Ishikawa (cell line): ENCODE results near the gene PAQR9.

ENCODE experiments used
- CEBPB ChIP-seq: IDR thresholded peaks from 2 replicates; pipeline ENCODE4 v1.6.1; 2012
- CREB1 ChIP-seq: IDR thresholded peaks from 2 replicates; pipeline ENCODE4 v1.6.1; 2012; ENCODE audit warnings: low read depth
- EGR1 ChIP-seq: IDR thresholded peaks from 2 replicates; pipeline ENCODE4 v1.6.1; 2012
- EP300 ChIP-seq: IDR thresholded peaks from 2 replicates; pipeline ENCODE4 v1.6.1; 2012; ENCODE audit warnings: borderline replicate concordance
- FOXM1 ChIP-seq: IDR thresholded peaks from 2 replicates; pipeline ENCODE4 v1.6.1; 2012; ENCODE audit warnings: low read depth, borderline replicate concordance
- NFIC ChIP-seq: IDR thresholded peaks from 2 replicates; pipeline ENCODE4 v1.6.1; 2012
- RAD21 ChIP-seq: IDR thresholded peaks from 2 replicates; pipeline ENCODE4 v1.6.1; 2012; ENCODE audit warnings: low read depth
- TAF1 ChIP-seq: IDR thresholded peaks from 2 replicates; pipeline ENCODE4 v1.6.1; 2012; ENCODE audit warnings: low read depth, mild to moderate bottlenecking
- TCF12 ChIP-seq: IDR thresholded peaks from 2 replicates; pipeline ENCODE4 v1.6.1; 2012; ENCODE audit warnings: low read depth
- TEAD4 ChIP-seq: IDR thresholded peaks from 2 replicates; pipeline ENCODE4 v1.6.1; 2012
- YY1 ChIP-seq: IDR thresholded peaks from 2 replicates; pipeline ENCODE4 v1.6.1; 2012; ENCODE audit warnings: low read depth
- ZBTB7A ChIP-seq: IDR thresholded peaks from 2 replicates; pipeline ENCODE4 v1.6.1; 2012; ENCODE audit warnings: low read depth
- TF ChIP-seq, protein P1 (sequence below): IDR thresholded peaks from 2 replicates; pipeline ENCODE4 v1.6.1; 2012
- TF ChIP-seq, protein P2 (sequence below): IDR thresholded peaks from 2 replicates; pipeline ENCODE4 v1.6.1; 2012
- TF ChIP-seq, protein P3 (sequence below): IDR thresholded peaks from 2 replicates; pipeline ENCODE4 v1.6.1; 2012; ENCODE audit warnings: low read depth, mild to moderate bottlenecking

Gene PAQR9

DNA sequence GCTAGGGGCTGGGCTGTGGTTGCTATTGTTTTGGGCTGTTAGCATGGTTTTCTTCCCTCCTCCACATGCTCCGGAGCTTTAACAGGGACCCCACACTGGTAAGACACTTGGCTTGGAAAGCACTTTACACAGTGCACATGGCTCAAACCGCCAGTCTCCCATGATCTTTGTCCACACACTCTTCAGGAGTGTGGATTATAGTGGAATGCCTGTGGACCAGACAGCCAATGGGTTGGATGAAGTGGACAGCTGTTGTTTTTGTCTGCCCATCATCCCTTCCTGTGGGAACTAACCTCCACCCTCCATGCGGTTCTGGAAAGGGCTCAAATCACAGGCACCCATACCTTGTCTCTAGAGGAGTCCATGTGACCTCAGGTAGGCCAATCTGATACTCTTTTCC is 10.0 kb downstream of the PAQR9 start:
- TF ChIP-seq, protein P1, sequence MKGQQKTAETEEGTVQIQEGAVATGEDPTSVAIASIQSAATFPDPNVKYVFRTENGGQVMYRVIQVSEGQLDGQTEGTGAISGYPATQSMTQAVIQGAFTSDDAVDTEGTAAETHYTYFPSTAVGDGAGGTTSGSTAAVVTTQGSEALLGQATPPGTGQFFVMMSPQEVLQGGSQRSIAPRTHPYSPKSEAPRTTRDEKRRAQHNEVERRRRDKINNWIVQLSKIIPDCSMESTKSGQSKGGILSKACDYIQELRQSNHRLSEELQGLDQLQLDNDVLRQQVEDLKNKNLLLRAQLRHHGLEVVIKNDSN, result no peak
- TF ChIP-seq ZBTB7A, result no peak
- TF ChIP-seq CREB1, result no peak
- no peak for TF ChIP-seq TEAD4
- no peak for TF ChIP-seq NFIC
- TF ChIP-seq TAF1, result no peak
- TF ChIP-seq RAD21, result no peak
- TF ChIP-seq, protein P2, sequence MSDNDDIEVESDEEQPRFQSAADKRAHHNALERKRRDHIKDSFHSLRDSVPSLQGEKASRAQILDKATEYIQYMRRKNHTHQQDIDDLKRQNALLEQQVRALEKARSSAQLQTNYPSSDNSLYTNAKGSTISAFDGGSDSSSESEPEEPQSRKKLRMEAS, result no peak
- no peak for TF ChIP-seq YY1
- no peak for TF ChIP-seq TCF12
- TF ChIP-seq, protein P3, sequence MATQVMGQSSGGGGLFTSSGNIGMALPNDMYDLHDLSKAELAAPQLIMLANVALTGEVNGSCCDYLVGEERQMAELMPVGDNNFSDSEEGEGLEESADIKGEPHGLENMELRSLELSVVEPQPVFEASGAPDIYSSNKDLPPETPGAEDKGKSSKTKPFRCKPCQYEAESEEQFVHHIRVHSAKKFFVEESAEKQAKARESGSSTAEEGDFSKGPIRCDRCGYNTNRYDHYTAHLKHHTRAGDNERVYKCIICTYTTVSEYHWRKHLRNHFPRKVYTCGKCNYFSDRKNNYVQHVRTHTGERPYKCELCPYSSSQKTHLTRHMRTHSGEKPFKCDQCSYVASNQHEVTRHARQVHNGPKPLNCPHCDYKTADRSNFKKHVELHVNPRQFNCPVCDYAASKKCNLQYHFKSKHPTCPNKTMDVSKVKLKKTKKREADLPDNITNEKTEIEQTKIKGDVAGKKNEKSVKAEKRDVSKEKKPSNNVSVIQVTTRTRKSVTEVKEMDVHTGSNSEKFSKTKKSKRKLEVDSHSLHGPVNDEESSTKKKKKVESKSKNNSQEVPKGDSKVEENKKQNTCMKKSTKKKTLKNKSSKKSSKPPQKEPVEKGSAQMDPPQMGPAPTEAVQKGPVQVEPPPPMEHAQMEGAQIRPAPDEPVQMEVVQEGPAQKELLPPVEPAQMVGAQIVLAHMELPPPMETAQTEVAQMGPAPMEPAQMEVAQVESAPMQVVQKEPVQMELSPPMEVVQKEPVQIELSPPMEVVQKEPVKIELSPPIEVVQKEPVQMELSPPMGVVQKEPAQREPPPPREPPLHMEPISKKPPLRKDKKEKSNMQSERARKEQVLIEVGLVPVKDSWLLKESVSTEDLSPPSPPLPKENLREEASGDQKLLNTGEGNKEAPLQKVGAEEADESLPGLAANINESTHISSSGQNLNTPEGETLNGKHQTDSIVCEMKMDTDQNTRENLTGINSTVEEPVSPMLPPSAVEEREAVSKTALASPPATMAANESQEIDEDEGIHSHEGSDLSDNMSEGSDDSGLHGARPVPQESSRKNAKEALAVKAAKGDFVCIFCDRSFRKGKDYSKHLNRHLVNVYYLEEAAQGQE, result no peak
- TF ChIP-seq FOXM1, result no peak
- no peak for TF ChIP-seq EP300
- no peak for TF ChIP-seq CEBPB
- no peak for TF ChIP-seq EGR1

DNA sequence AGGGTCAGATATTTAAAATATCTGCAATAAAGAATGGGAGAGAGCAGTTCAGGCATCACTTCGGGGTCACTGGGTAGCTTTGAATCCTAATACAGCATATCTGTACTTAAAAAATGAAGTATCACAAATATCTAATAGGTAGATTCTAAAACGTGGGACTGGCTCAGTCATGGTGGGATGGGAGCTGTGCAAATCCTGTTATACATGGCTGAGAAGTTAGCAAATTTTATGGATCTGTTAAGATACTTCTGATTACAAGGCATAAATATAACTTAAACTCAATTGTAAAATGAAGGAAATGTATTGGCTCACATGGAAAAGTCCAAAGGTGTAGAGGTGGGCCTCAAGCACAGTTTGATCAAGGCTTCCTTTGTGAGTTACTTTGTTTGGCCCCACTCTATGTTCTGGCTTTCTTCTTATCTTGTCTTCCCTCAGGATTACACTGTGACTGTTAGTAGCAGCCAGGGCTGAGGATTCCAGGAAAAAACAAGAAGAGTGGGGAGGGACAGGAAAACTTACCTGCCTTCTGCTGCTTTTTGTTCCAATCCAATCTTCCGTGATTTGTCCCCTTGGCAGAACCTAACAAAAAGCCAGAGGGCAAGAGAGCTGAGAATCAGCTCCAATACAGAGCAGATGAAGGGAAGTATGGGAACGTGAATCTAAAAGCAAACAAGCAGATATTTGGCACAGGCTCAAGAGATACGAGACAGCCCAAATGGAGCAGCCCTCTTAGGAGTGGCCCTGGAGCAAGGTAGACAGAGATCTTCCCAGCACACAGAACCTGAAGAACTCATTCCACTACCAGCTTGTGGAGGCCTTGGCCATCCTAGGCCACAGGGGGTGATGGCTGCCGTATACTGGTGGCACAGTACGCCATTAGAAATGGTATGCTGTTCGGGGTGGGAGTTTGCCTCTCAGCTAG is 10.9 kb downstream of the PAQR9 start:
- TF ChIP-seq EGR1, result no peak
- TF ChIP-seq YY1, result no peak
- no peak for TF ChIP-seq NFIC
- TF ChIP-seq, protein P1, result no peak
- TF ChIP-seq, protein P2, result no peak
- TF ChIP-seq ZBTB7A, result no peak
- TF ChIP-seq TEAD4, result no peak
- TF ChIP-seq RAD21, result no peak
- TF ChIP-seq CREB1, result no peak

DNA sequence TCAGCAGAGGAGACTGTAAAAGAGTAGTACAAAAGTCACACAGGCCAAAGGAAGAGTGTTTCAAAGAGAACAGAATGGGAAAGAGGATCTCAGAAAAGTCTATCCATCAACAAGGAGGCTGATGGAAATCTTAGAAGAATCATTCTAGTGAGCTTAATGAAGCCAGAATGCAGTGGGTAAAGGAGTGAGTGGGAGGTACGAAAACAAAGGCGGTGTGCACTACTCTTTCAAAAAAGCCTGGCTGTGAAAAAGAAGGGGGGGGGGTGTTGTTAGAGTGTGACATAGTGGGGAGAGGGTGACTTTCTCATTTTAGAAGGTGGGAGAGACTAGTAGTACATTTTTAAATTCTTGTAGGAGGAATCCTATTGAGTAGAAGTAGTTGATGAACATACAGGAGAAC is 11.7 kb downstream of the PAQR9 start:
- TF ChIP-seq FOXM1, result no peak
- no peak for TF ChIP-seq EP300
- TF ChIP-seq ZBTB7A, result no peak
- no peak for TF ChIP-seq NFIC
- TF ChIP-seq, protein P2, result no peak
- no peak for TF ChIP-seq TEAD4
- TF ChIP-seq CREB1, result no peak
- no peak for TF ChIP-seq EGR1
- TF ChIP-seq RAD21, result no peak
- TF ChIP-seq, protein P1, result no peak
- TF ChIP-seq TCF12, result no peak
- no peak for TF ChIP-seq YY1
- TF ChIP-seq CEBPB, result no peak
- TF ChIP-seq TAF1, result no peak
- TF ChIP-seq, protein P3, result no peak

DNA sequence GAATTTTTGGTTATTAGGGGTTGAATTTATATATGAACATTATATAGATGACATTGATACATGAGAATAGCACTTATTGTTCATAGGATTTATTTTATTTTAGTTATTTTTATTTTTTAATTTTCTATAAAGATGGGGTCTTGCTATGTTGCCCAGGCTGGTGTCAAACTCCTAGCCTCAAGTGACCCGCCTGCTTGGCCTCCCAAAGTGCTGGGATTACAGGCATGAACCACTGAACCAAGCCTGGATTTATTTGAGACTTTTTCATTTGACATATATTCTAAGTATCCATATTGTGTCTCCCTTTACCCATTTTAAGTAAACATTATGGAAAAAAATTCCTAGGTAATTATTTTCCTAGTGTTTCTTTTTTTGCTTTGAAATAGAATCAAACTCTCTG is 12.5 kb downstream of the PAQR9 start:
- TF ChIP-seq, protein P3, result no peak
- TF ChIP-seq TEAD4 (no peak), YY1 (no peak), CREB1 (no peak), RAD21 (no peak), CEBPB (no peak), EGR1 (no peak), ZBTB7A (no peak), TCF12 (no peak), NFIC (no peak), FOXM1 (no peak), TAF1 (no peak), EP300 (no peak)
- TF ChIP-seq, protein P1, result no peak
- TF ChIP-seq, protein P2, result no peak
